Mucosa of rectum (tissue), 2 donors: Measurements from ENCODE around the gene ANKH.

Experiments used
- H3K27ac ChIP-seq, 2 donors: one replicate each; pipeline ENCODE4 v1.7.0; 2013; ENCODE audit warnings: inconsistent platforms in 2 of 2, low read depth in 2 of 2, low read length in 2 of 2
- H3K27me3 ChIP-seq, 2 donors: one replicate each; pipeline ENCODE4 v1.7.0; 2013; ENCODE audit warnings: low read length in 2 of 2; ENCODE audit not compliant: control insufficient read depth in 2 of 2, insufficient read depth in 2 of 2
- H3K36me3 ChIP-seq, 2 donors: one replicate each; pipeline ENCODE4 v1.7.0; 2013; ENCODE audit warnings: low read length in 2 of 2; ENCODE audit not compliant: control insufficient read depth in 2 of 2, insufficient read depth in 2 of 2
- H3K4me1 ChIP-seq, 2 donors: one replicate each; pipeline ENCODE4 v1.7.0; 2013; ENCODE audit warnings: low read length in 2 of 2, mild to moderate bottlenecking in 1 of 2; ENCODE audit not compliant: control insufficient read depth in 2 of 2, insufficient read depth in 2 of 2
- H3K4me3 ChIP-seq, 2 donors: one replicate each; pipeline ENCODE4 v1.7.0; 2013; ENCODE audit warnings: low read length in 2 of 2
- H3K9ac ChIP-seq, 2 donors: one replicate each; pipeline ENCODE4 v1.7.0; 2013; ENCODE audit warnings: low read length in 2 of 2, low read depth in 1 of 2, mild to moderate bottlenecking in 1 of 2
- H3K9me3 ChIP-seq, 2 donors: one replicate each; pipeline ENCODE4 v1.7.0; 2013; ENCODE audit warnings: low read length in 2 of 2; ENCODE audit not compliant: control insufficient read depth in 2 of 2
- donor health status: healthy.
- donor health status: Normal muscosa, but diverticular disease.

The ANKH gene

DNA sequence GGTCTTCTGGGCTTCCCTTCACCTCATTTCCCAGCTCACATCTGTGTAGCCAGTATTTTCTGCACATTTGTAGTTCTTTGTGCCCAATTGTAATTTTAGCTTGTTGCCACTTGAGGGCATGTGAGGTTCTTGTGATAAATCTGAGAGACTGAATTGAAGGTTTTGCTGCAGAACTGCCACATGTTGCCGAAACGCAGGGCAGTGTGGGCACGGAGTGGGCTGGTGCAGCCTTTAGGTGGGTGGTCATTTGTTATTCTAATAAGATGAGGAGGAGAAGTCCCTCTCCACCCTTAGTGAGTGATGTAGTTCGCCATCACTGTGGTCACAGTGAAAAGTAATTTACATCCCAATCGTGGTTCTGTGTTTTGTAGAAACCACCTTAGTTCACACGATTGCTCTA, 185.8 kb downstream of the ANKH start:
- no peak overlapping the region for H3K4me3 ChIP-seq
- H3K4me1 ChIP-seq, result peaks cover 0 to 2% of the 10 kb centered on the region in 2 donors
- H3K27me3 ChIP-seq, result no peaks in the 10 kb centered on the region
- H3K27ac ChIP-seq, result no peak overlapping the region
- H3K9ac ChIP-seq, result no peak overlapping the region
- peaks cover 58 to 64% of the 10 kb centered on the region in 2 donors for H3K36me3 ChIP-seq
- peaks cover 0 to 5% of the 10 kb centered on the region in 2 donors for H3K9me3 ChIP-seq

DNA sequence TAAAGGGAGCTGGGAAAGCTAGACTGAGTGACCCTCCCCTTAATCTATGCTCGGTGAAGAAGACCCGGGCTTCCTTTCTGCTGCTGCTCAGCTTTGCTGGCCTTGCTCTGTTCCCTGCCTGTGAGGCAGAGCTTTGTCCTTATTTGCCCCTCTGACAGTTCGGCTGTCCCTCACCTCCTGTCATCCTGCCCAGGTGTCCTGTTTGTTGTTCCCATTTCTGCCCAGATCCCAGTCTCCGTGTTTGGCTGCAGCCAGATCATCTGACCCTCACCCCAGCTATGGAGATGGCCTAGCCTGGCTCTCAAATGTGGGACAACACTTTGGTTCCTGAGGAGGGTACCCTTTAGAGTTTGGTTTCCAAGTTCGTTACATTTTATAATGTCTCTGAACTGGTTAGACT, 186.8 kb downstream of the ANKH start:
- Histone ChIP-seq H3K4me1 (peaks cover 0 to 2% of the 10 kb centered on the region in 2 donors), H3K27me3 (no peaks in the 10 kb centered on the region), H3K36me3 (peaks cover 48 to 61% of the 10 kb centered on the region in 2 donors), H3K9ac (no peak overlapping the region), H3K9me3 (no peaks in the 10 kb centered on the region), H3K4me3 (no peak overlapping the region), H3K27ac (no peak overlapping the region)

DNA sequence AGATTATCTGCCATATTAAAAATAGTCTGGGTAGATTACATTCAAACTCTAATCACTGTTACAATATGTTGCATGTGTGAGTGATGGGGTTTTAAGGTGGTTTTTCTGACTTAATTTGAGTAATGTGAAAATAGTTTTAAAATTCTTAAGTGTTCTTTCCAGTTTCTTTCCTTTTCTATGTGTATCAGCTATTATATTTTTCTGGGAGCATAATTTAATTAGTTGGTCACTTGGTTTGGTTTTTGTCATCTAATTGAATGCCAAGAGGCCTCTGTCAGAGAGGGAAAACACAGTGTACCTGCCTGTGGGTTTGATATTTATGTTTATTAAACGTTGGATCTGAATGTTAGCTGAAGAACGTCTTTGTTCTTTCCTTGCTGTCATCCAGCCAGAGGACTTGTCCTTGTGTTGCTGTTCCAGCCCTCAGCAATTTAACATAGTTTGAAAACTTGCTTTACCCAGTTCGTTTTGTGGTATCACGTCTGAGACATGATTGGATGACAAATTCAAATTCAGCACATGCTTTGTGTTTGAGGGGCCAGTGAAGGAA, 187.6 kb downstream of the ANKH start:
- Histone ChIP-seq H3K36me3 (peaks cover 44 to 57% of the 10 kb centered on the region in 2 donors), H3K4me3 (no peak overlapping the region), H3K27me3 (no peaks in the 10 kb centered on the region), H3K9me3 (no peaks in the 10 kb centered on the region), H3K9ac (no peak overlapping the region), H3K27ac (no peak overlapping the region), H3K4me1 (peaks cover 0 to 2% of the 10 kb centered on the region in 2 donors)

DNA sequence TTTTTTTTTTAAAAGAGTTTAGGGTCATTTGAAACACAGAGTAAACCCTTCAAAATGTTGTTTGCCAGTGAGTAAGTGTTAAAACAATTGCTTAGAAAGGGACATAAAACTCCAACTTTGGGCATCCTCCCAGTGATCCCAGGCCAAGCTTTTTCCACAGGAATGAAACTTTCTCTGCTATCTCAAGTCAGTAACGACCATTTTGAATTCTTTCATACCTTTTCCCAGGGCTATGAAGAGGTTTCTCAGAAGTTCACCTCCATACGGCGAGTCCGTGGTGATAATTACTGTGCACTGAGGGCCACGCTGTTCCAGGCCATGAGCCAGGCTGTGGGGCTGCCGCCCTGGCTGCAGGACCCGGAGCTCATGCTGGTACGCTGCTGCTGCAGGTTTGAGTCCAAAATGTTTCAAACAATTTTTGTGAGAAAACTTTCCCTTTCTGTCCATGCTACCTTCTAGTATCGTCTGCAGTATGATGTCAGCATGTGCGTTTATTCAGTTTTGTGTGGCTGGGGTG, 190.3 kb downstream of the ANKH start:
- Histone ChIP-seq H3K9me3 (no peaks in the 10 kb centered on the region), H3K27me3 (no peaks in the 10 kb centered on the region), H3K4me3 (no peak overlapping the region), H3K27ac (no peak overlapping the region), H3K36me3 (peaks cover 32 to 53% of the 10 kb centered on the region in 2 donors), H3K9ac (no peak overlapping the region), H3K4me1 (peaks cover 3 to 4% of the 10 kb centered on the region in 2 donors)

DNA sequence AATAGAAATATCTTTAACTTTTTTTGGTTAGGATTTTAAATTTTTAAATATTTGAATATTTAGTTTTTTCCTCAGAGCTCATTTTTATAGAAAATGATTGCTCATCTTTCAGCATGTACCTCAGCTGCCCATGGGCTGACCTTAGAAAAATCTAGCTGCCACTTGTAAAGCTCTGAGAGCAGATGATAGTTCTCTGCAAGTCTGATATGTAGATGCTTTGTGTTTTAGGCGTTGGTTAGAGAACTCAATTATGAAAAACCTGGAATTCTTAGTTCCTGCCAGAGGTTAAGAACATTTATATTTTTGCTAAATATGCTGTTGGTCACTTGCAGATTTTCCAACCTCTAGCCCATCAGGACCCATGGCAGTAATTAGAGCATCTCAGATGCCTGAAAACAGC, 192.0 kb downstream of the ANKH start:
- Histone ChIP-seq H3K9me3 (no peaks in the 10 kb centered on the region), H3K36me3 (peaks cover 27 to 49% of the 10 kb centered on the region in 2 donors), H3K9ac (no peak overlapping the region), H3K4me3 (no peak overlapping the region), H3K27ac (no peak overlapping the region), H3K4me1 (peaks cover 6 to 10% of the 10 kb centered on the region in 2 donors), H3K27me3 (no peaks in the 10 kb centered on the region)

DNA sequence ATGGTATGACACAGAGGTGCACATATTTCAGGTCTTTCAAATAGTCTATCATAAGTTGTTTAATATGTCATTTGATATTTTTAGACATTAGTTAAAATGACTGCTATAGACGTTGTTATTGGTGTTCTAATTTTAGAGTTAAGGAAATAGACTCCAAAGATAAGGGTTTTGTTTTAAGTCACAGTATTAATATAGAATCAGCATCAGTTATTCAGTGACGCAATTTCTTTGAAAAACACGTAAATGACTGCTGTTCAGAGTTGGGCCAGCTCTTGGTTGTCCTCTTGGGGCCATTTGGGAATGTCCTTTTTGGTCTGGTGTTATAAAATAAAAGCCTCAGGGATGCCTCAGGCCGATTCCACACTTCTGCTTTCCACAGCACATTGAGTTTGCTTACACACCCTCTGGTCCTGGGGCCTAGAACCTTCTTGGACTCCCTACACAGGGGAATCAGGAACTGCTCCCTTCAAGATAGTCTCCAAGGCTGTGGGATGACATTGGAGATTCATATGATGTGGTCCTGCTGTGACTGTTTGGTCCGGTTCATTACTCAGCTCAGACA, 192.7 kb downstream of the ANKH start:
- Histone ChIP-seq H3K27ac (no peak overlapping the region), H3K27me3 (no peaks in the 10 kb centered on the region), H3K4me1 (peaks cover 6 to 10% of the 10 kb centered on the region in 2 donors), H3K9me3 (no peaks in the 10 kb centered on the region), H3K4me3 (no peak overlapping the region), H3K36me3 (peaks cover 21 to 49% of the 10 kb centered on the region in 2 donors), H3K9ac (no peak overlapping the region)

DNA sequence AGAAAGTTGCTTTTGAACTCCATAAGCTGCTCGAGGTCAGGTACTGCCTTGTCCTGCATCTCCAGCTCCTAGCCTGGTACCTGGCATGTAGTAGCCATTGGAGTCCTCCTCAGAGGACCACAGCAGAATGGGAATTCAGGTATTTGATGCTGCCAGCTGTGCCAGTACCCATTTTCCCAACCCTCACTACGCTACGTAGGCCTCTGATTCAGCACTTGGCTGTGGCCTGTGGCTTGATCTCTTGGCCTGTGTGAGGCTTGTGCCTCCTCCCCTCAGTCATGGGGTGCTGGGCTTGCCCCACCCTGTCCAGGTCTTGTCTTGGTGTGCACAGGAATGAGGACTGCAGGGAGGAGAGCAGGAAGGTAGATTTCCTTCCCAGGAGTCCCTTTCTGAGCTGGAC, 195.3 kb downstream of the ANKH start:
- Histone ChIP-seq H3K27me3 (no peaks in the 10 kb centered on the region), H3K4me3 (no peak overlapping the region), H3K9ac (no peak overlapping the region), H3K9me3 (no peaks in the 10 kb centered on the region), H3K36me3 (peaks cover 6 to 32% of the 10 kb centered on the region in 2 donors), H3K27ac (peak overlapping the region in 1 of 2 donors; percentile 64), H3K4me1 (peaks cover 8 to 12% of the 10 kb centered on the region in 2 donors)

DNA sequence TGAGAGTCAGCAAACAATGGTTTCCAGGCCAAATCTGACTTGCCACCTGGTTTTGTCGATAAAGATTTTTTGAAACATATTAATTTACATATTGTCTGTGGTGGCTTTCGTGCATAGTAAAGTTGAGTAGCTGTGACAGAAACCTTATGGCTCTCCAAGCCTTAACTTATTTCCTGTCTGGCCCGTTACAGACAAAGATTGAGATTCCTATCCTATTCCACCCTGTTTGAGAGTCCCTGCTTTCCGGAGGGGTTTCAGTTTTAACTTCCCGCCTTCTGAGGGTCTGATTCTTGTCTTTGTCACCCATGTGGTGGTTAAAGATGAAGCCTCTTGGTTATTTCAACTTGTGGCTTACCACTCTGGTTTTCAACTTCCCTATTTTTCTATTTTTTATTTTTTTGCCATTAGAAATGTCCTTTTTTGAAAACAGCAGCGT, 195.7 kb downstream of the ANKH start:
- Histone ChIP-seq H3K4me3 (peak overlapping the region in 1 of 2 donors; percentile 2), H3K27ac (peak overlapping the region in 1 of 2 donors; percentile 64), H3K4me1 (peaks cover 12% of the 10 kb centered on the region in 2 donors), H3K36me3 (peaks cover 3 to 30% of the 10 kb centered on the region in 2 donors), H3K27me3 (no peaks in the 10 kb centered on the region), H3K9ac (no peak overlapping the region), H3K9me3 (no peaks in the 10 kb centered on the region)

DNA sequence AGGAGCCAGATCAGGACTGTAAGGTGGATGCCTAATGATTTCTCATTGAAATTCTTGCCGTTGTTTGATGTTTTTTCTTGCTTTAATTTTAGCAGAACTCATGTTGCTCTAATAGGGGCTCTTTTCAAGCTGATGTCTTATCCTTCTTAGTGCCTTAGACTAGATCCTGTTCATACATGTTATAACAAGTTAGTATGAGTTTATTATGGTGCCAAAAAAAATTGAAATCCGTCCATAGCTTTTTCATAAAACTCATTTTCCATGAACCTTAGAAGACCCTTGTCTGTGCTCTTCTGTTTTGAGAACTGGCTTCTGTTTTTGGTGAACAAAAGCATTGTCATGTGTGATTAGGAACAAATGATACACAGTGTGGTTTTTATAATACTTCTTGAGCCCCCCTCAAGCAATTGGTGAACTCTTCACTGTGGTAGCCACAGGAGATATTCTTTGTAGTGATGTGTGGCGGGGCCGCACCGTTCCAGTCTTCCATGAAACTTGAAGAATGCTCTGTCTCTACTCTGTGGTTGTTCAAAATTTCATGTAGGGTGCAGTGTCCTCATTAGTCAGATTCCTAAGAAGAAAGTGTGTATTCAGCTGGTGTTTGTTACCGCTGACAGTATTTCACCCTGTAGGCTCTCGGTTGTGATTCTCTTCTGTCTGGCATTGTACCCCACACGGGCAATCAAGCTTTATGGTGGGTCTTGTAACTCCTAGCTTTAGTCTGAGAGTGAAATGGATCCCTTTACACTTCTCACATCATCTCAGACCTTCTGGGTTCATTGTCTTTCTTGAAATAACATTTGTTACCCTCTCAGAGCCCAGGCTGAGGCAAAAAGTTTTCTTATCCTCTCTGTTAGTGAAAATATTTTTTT, 196.4 kb downstream of the ANKH start:
- H3K4me1 ChIP-seq, result peaks cover 12 to 16% of the 10 kb centered on the region in 2 donors
- H3K9me3 ChIP-seq, result no peaks in the 10 kb centered on the region
- peak overlapping the region in 1 of 2 donors; percentile 2 for H3K4me3 ChIP-seq
- H3K9ac ChIP-seq, result no peak overlapping the region
- peak overlapping the region in 1 of 2 donors; percentile 13 for H3K27ac ChIP-seq
- H3K27me3 ChIP-seq, result no peaks in the 10 kb centered on the region
- H3K36me3 ChIP-seq, result peaks cover 3 to 26% of the 10 kb centered on the region in 2 donors

DNA sequence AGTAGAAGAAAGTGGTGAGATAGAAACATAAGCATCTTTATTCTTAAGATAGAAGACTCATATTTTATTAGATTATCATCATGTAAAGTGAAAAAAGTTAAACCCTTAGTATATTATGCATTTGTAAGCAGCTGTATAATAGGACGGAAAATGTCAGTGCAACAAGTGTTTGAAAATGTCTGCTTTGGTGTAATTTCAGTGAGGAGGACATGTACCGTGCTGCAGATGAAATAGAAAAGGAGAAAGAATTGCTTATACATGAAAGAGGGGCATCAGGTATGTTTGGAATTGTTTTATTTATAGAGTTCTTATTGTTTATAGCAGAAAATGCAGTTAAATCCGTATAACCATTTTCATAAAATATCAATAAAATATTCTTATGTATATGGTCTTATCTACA, 198.1 kb downstream of the ANKH start:
- Histone ChIP-seq H3K36me3 (peaks cover 0 to 17% of the 10 kb centered on the region in 2 donors), H3K4me1 (peaks cover 12 to 16% of the 10 kb centered on the region in 2 donors), H3K9ac (no peak overlapping the region), H3K4me3 (no peak overlapping the region), H3K9me3 (no peaks in the 10 kb centered on the region), H3K27ac (no peak overlapping the region), H3K27me3 (no peaks in the 10 kb centered on the region)
